MM.1S (cell line): Measurements from ENCODE around the gene MTTP.

Experiments used
- DNase-seq: peaks from one replicate; pipeline ENCODE4 v3.0.0-alpha.2; 2015
- H2AFZ ChIP-seq: fragments of 300-600 bp; sonication (generic); 2 replicates; pipeline ENCODE4 v1.6.0; 2016; ENCODE audit warnings: antibody characterized with exemption, low read length
- H3F3A ChIP-seq: fragments of 300-600 bp; sonication (generic); 2 replicates; pipeline ENCODE4 v1.6.1; 2016; ENCODE audit warnings: mild to moderate bottlenecking, antibody characterized with exemption, low read length, moderate library complexity, mixed read lengths; ENCODE audit not compliant: insufficient read depth
- H3K27ac ChIP-seq: fragments of 300-600 bp; sonication (generic); 2 replicates; pipeline ENCODE4 v1.5.1; 2016; ENCODE audit warnings: mild to moderate bottlenecking, low read length
- H3K27me3 ChIP-seq: fragments of 300-600 bp; sonication (generic); replicated peaks from 2 replicates; pipeline ENCODE4 v1.6.0; 2016; ENCODE audit warnings: low read length; ENCODE audit not compliant: insufficient read depth
- H3K36me3 ChIP-seq: fragments of 300-600 bp; sonication (generic); replicated peaks from 2 replicates; pipeline ENCODE4 v1.6.1; 2016; ENCODE audit warnings: mild to moderate bottlenecking, low read length, mixed read lengths; ENCODE audit not compliant: insufficient read depth
- H3K4me1 ChIP-seq: fragments of 300-600 bp; sonication (generic); 2 replicates; pipeline ENCODE4 v1.6.1; 2016; ENCODE audit warnings: low read length, mixed read lengths
- H3K4me2 ChIP-seq: fragments of 300-600 bp; sonication (generic); 2 replicates; pipeline ENCODE4 v1.6.0; 2016; ENCODE audit warnings: low read depth, low read length
- H3K4me3 ChIP-seq: fragments of 300-600 bp; sonication (generic); 2 replicates; pipeline ENCODE4 v1.5.1; 2016; ENCODE audit warnings: low read length, mixed read lengths
- H3K79me2 ChIP-seq: fragments of 300-600 bp; sonication (generic); 2 replicates; pipeline ENCODE4 v1.6.1; 2016; ENCODE audit warnings: mixed run types, low read length, mixed read lengths
- H3K9ac ChIP-seq: fragments of 300-600 bp; sonication (generic); 2 replicates; pipeline ENCODE4 v1.6.1; 2016; ENCODE audit warnings: low read length, mixed read lengths
- H3K9me2 ChIP-seq: fragments of 300-600 bp; sonication (generic); replicated peaks from 2 replicates; pipeline ENCODE4 v1.6.1; 2016; ENCODE audit warnings: mild to moderate bottlenecking, low read length, mixed read lengths; ENCODE audit not compliant: insufficient read depth
- H3K9me3 ChIP-seq: fragments of 300-600 bp; sonication (generic); replicated peaks from 2 replicates; pipeline ENCODE4 v1.6.1; 2016; ENCODE audit warnings: mild to moderate bottlenecking, low read length, mixed read lengths; ENCODE audit not compliant: insufficient read depth
- H4K20me1 ChIP-seq: fragments of 300-600 bp; sonication (generic); 2 replicates; pipeline ENCODE4 v1.6.1; 2016; ENCODE audit warnings: mild to moderate bottlenecking, low read length, moderate library complexity, mixed read lengths; ENCODE audit not compliant: insufficient read depth
- EZH2 ChIP-seq: fragments of 300-600 bp; sonication (generic); optimal IDR thresholded peaks from 2 replicates; pipeline ENCODE3; 2017; ENCODE audit warnings: low read depth, mild to moderate bottlenecking, antibody characterized with exemption, low read length, mixed read lengths
- EZH2phosphoT487 ChIP-seq: fragments of 300-600 bp; sonication (generic); IDR thresholded peaks from 2 replicates; pipeline ENCODE4 v1.6.1; 2018; ENCODE audit warnings: antibody characterized with exemption, low read length
- TF ChIP-seq, protein P1 (sequence below): fragments of 300-600 bp; sonication (generic); IDR thresholded peaks from 2 replicates; pipeline ENCODE4 v1.5.1; 2016; ENCODE audit warnings: antibody characterized with exemption, low read length, mixed read lengths

Gene MTTP

DNA sequence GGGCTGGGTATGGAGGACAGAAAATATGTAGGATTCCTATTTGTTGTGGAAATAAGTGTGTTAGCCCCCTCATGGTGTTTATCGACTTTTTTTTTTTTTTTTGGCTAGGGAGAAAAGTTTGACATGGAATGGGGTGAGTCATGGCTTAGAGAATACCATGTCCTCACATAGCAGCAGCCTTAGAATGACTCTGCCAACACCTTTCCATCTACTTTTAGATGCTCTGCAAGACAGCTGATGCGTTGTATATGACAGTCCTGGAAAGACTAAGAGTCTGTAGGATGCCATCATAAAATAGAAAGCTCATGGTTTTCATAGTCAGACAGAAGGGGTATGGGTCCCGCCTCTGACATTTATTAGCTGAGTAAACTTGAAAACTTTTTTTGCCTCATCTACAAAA, 37.7 kb downstream of the MTTP start:
- H3K27me3 ChIP-seq, result no peaks in the 10 kb centered on the region
- H3K4me1 ChIP-seq, result no peaks in the 10 kb centered on the region
- H3F3A ChIP-seq, result no peaks in the 10 kb centered on the region
- H2AFZ ChIP-seq, result no peak overlapping the region
- no peaks in the 10 kb centered on the region for H4K20me1 ChIP-seq
- no peak overlapping the region for H3K4me3 ChIP-seq
- H3K9ac ChIP-seq, result no peak overlapping the region
- no peak overlapping the region for H3K27ac ChIP-seq
- H3K9me2 ChIP-seq, result no peaks in the 10 kb centered on the region
- no peak overlapping the region for H3K4me2 ChIP-seq
- no peaks in the 10 kb centered on the region for H3K79me2 ChIP-seq
- H3K36me3 ChIP-seq, result no peaks in the 10 kb centered on the region
- no peaks in the 10 kb centered on the region for H3K9me3 ChIP-seq
- TF ChIP-seq EZH2phosphoT487 (no peak), EZH2 (no peak)
- TF ChIP-seq, protein P1, sequence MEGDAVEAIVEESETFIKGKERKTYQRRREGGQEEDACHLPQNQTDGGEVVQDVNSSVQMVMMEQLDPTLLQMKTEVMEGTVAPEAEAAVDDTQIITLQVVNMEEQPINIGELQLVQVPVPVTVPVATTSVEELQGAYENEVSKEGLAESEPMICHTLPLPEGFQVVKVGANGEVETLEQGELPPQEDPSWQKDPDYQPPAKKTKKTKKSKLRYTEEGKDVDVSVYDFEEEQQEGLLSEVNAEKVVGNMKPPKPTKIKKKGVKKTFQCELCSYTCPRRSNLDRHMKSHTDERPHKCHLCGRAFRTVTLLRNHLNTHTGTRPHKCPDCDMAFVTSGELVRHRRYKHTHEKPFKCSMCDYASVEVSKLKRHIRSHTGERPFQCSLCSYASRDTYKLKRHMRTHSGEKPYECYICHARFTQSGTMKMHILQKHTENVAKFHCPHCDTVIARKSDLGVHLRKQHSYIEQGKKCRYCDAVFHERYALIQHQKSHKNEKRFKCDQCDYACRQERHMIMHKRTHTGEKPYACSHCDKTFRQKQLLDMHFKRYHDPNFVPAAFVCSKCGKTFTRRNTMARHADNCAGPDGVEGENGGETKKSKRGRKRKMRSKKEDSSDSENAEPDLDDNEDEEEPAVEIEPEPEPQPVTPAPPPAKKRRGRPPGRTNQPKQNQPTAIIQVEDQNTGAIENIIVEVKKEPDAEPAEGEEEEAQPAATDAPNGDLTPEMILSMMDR, result no peak
- no peak for DNase-seq

DNA sequence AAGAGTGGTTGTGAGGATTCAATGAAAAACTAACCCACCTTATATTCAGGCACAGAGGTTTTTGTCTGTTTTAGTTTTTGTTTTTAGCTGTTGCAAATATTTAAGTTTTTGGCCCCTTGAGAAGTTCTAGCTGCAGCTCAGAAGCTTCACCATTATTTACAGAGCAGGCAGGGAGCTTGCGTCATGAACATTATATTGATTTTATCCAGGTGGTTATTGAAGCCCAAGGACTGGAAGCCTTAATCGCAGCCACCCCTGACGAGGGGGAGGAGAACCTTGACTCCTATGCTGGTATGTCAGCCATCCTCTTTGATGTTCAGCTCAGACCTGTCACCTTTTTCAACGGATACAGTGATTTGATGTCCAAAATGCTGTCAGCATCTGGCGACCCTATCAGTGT, 38.1 kb downstream of the MTTP start:
- TF ChIP-seq, protein P1, result no peak
- TF ChIP-seq EZH2phosphoT487 (no peak), EZH2 (no peak)
- no peak for DNase-seq

DNA sequence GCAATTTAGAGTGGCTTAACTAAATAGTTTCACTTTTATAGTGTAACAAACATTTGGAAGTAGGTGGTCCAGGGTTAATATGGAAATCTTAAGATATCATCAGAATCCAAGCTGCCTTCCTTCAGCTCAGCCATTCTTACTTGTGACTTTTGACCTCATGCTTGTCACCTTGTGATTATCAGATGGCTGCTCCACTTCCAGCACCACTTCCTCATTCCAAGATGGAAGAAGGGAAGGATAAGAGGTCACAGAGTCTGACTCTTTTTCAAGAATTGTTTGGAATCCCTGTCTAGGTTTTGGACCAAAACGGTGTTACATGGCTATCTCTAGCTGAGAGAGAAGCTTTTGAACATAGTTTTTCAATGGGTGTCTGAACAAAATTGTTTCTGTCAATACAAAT, 39.9 kb downstream of the MTTP start:
- H3K27me3 ChIP-seq, result no peaks in the 10 kb centered on the region
- no peak overlapping the region for H3K4me3 ChIP-seq
- H2AFZ ChIP-seq, result no peak overlapping the region
- DNase-seq, result no peak
- no peaks in the 10 kb centered on the region for H3K4me1 ChIP-seq
- H3K27ac ChIP-seq, result no peak overlapping the region
- no peaks in the 10 kb centered on the region for H4K20me1 ChIP-seq
- no peaks in the 10 kb centered on the region for H3F3A ChIP-seq
- TF ChIP-seq, protein P1, result no peak
- TF ChIP-seq EZH2 (no peak), EZH2phosphoT487 (no peak)
- no peaks in the 10 kb centered on the region for H3K79me2 ChIP-seq
- H3K9ac ChIP-seq, result no peak overlapping the region
- no peaks in the 10 kb centered on the region for H3K9me3 ChIP-seq
- H3K4me2 ChIP-seq, result no peak overlapping the region
- no peaks in the 10 kb centered on the region for H3K36me3 ChIP-seq
- H3K9me2 ChIP-seq, result no peaks in the 10 kb centered on the region

More for the DNA sequence above, 38.1 kb downstream of the MTTP start:
- no peak overlapping the region for H3K4me3 ChIP-seq
- H3K9ac ChIP-seq, result no peak overlapping the region
- no peaks in the 10 kb centered on the region for H3F3A ChIP-seq
- H3K9me3 ChIP-seq, result no peaks in the 10 kb centered on the region
- H4K20me1 ChIP-seq, result no peaks in the 10 kb centered on the region
- H3K79me2 ChIP-seq, result no peaks in the 10 kb centered on the region
- H3K4me1 ChIP-seq, result no peaks in the 10 kb centered on the region
- H3K36me3 ChIP-seq, result no peaks in the 10 kb centered on the region
- no peaks in the 10 kb centered on the region for H3K27me3 ChIP-seq
- H2AFZ ChIP-seq, result no peak overlapping the region
- H3K27ac ChIP-seq, result no peak overlapping the region
- no peak overlapping the region for H3K4me2 ChIP-seq
- H3K9me2 ChIP-seq, result no peaks in the 10 kb centered on the region
